ENCODE results near the gene AFF4.
"Not testable (repeated sequence)": the region's sequence is repeated elsewhere in the genome, so short reads cannot be mapped to it uniquely, and the experiment has no call there.

Gene AFF4

GRCh38 chr5:132963171-132964104, at the start of gene AFF4:
Gene AFF4 (minus strand): TSS chr5:132963634. CDS start chr5:132937189, 26,445 bp downstream.
- peak; percentile 98 for DNase-seq

GRCh38 chr5:133008455-133008854, 45.0 kb upstream of the AFF4 start:
- not testable (repeated sequence) for DNase-seq

GRCh38 chr5:133006653-133007052, 43.2 kb upstream of the AFF4 start:
- DNase-seq: no peak

- no peak for DNase-seq
Measured at GRCh38 chr5:132999246-132999645, 35.8 kb upstream of the AFF4 start.

- no peak for DNase-seq
Measured at GRCh38 chr5:132998556-132998955, 35.1 kb upstream of the AFF4 start.

- no peak for DNase-seq
Measured at GRCh38 chr5:132996307-132996706, 32.9 kb upstream of the AFF4 start.

GRCh38 chr5:132987531-132988408, 24.3 kb upstream of the AFF4 start:
- no peak for DNase-seq

- DNase-seq: not testable (repeated sequence)
Measured at GRCh38 chr5:132982971-132983370, 19.5 kb upstream of the AFF4 start.

GRCh38 chr5:132981288-132981687, 17.9 kb upstream of the AFF4 start:
- no peak for DNase-seq

- DNase-seq: no peak
Measured at GRCh38 chr5:132979976-132980375, 16.5 kb upstream of the AFF4 start.

GRCh38 chr5:132979367-132979940, 16.0 kb upstream of the AFF4 start:
- no peak for DNase-seq

- DNase-seq: no peak
Measured at GRCh38 chr5:132976852-132977251, 13.4 kb upstream of the AFF4 start.

- DNase-seq: not testable (repeated sequence)
Measured at GRCh38 chr5:132972436-132972828, 9.0 kb upstream of the AFF4 start.

- no peak for DNase-seq
Measured at GRCh38 chr5:132971483-132972435, 8.3 kb upstream of the AFF4 start.

- no peak for DNase-seq
Measured at GRCh38 chr5:132965120-132965519, 1.7 kb upstream of the AFF4 start.

- peak; percentile 62 for DNase-seq
Measured at GRCh38 chr5:132962429-132963021, 909 bp downstream of the AFF4 start.

- no peak for DNase-seq
Measured at GRCh38 chr5:132961887-132962286, 1.5 kb downstream of the AFF4 start.

- DNase-seq: not testable (repeated sequence)
Measured at GRCh38 chr5:132961123-132961815, 2.2 kb downstream of the AFF4 start.

- DNase-seq: not testable (repeated sequence)
Measured at GRCh38 chr5:132956166-132956799, 7.2 kb downstream of the AFF4 start.

- DNase-seq: no peak
Measured at GRCh38 chr5:132953710-132954109, 9.7 kb downstream of the AFF4 start.
